Fibroblast of lung (primary cell): ENCODE results near the gene RACK1. TPM values are rescaled to one million over a fixed set of nuclear protein-coding genes. Genes with fewer than 3 reads are reported as not detected.

Experiments used
- DNase-seq, 2 donors: peaks; one replicate each; pipeline versions ENCODE4 v3.0.0 to v3.0.0-alpha.2; 2010; ENCODE audit warnings: low read depth in 2 of 2
- H2AFZ ChIP-seq: 2 replicates; pipeline ENCODE4 v1.5.1; 2012; ENCODE audit warnings: low read length, control low read depth, inconsistent platforms
- H3K27ac ChIP-seq: 2 replicates; pipeline ENCODE4 v1.5.1; 2011; ENCODE audit warnings: low read length, control low read depth; ENCODE audit not compliant: insufficient read depth
- H3K27me3 ChIP-seq: 2 replicates; pipeline ENCODE4 v1.5.1; 2011; ENCODE audit warnings: mild to moderate bottlenecking, low read length; ENCODE audit not compliant: control insufficient read depth, insufficient read depth
- H3K36me3 ChIP-seq: 2 replicates; pipeline ENCODE4 v1.5.1; 2011; ENCODE audit warnings: low read length; ENCODE audit not compliant: control insufficient read depth, insufficient read depth
- H3K4me1 ChIP-seq: 2 replicates; pipeline ENCODE4 v1.5.1; 2011; ENCODE audit warnings: low read length; ENCODE audit not compliant: control insufficient read depth, insufficient read depth; ENCODE audit errors: extremely low read depth
- H3K4me2 ChIP-seq: 2 replicates; pipeline ENCODE4 v1.5.1; 2011; ENCODE audit warnings: low read length, control low read depth; ENCODE audit not compliant: insufficient read depth; ENCODE audit errors: extremely low read depth
- H3K4me3 ChIP-seq, 4 experiments: fragments of 200-600 bp in 1 of 4; sonication (generic) in 1 of 4; replicated peaks in 1 of 4; 2 replicates each; pipeline ENCODE4 v1.5.1; 2011 to 2016; ENCODE audit warnings: low read length in 4 of 4, low read depth in 3 of 4, mild to moderate bottlenecking in 3 of 4, control low read depth in 2 of 4, inconsistent platforms in 1 of 4, mixed read lengths in 1 of 4; ENCODE audit not compliant: insufficient read depth in 1 of 4; ENCODE audit errors: control extremely low read depth in 1 of 4
- H3K79me2 ChIP-seq: 2 replicates; pipeline ENCODE4 v1.5.1; 2012; ENCODE audit warnings: mild to moderate bottlenecking, low read length, inconsistent platforms; ENCODE audit not compliant: control insufficient read depth, insufficient read depth
- H3K9ac ChIP-seq: 2 replicates; pipeline ENCODE4 v1.5.1; 2011; ENCODE audit warnings: mild to moderate bottlenecking, low read length, control low read depth; ENCODE audit not compliant: insufficient read depth
- H3K9me3 ChIP-seq: 2 replicates; pipeline ENCODE4 v1.5.1; 2012; ENCODE audit warnings: low read depth, low read length; ENCODE audit not compliant: control insufficient read depth, insufficient read depth
- H4K20me1 ChIP-seq: 2 replicates; pipeline ENCODE4 v1.5.1; 2011; ENCODE audit warnings: low read length; ENCODE audit not compliant: control insufficient read depth, insufficient read depth; ENCODE audit errors: extremely low read depth
- CTCF ChIP-seq, 2 donors: IDR thresholded peaks in 1 of 2; conservative IDR thresholded peaks in 1 of 2; 1 replicate in 1 of 2; 2 replicates in 1 of 2; pipeline ENCODE4 v1.5.1; 2011 to 2012; ENCODE audit warnings: low read length in 2 of 2, control low read depth in 1 of 2, inconsistent platforms in 1 of 2, low read depth in 1 of 2, mild to moderate bottlenecking in 1 of 2
- EZH2 ChIP-seq: IDR thresholded peaks from 2 replicates; pipeline ENCODE4 v1.5.1; 2012; ENCODE audit warnings: low read length, control low read depth, mild to moderate bottlenecking; ENCODE audit errors: missing control alignments
- polyA plus RNA-seq, 2 donors: library from polyadenylated mRNA; depleted of rRNA in 1 of 2; stranded (reverse) in 1 of 2; unstranded in 1 of 2; fragments of >200 nt; gene quantifications; 2 replicates each; pipeline ENCODE4 v1.2.1, GENCODE V29; 2011 to 2012; ENCODE audit warnings: missing spikeins in 1 of 2
- total RNA-seq: library from RNA; depleted of rRNA; stranded (reverse); fragments of >200 nt; gene quantifications from 2 replicates; pipeline ENCODE4 v1.2.1, GENCODE V29; 2014

The RACK1 gene
- total and polyA plus RNA-seq, 2 donors (not counting 1 experiment from before 2014, with no cell fraction given) = 3,014 to 4,649 TPM

DNA sequence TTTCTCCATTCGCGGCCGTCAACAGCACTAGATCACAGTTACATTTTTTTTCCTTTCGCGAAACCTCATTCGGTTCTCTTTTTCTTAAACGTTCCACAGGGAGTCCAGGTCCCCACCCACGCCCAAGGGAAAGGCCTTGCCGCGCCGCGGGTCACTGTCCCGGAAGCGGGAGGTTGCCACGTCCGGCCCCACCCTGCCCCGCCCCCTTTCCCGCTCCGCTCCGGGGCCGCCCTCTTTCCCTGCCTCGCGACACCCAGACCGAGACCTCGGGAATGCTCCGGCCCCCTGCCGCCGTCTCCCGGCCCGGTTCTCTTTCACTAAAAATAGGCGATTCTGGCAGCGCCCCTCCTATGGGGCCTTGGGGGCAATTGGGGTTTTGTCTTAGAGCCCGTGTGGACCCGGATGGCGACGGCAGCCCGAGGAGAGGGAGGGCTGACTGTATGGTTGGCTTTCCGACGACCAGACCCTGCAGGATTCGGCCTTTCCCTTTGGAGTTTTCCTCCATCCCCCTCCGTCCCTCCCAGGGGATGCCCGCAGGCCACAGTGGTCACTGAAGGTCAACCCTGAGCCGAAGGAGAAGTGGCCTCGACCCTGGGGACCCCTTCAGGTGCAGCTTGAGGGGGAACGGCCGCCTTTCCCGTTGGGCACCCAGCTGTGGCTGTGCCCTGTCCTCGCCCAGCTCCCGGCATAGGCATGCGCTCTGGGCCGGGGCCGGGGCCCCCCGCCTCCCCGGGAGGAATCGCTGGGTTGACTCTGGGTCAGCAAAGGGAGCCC, 2.8 kb upstream of the RACK1 start:
- Histone ChIP-seq H3K4me1 (peaks cover 23% of the 10 kb centered on the region), H3K79me2 (peaks cover 77% of the 10 kb centered on the region), H3K9me3 (no peaks in the 10 kb centered on the region), H3K9ac (peak overlapping the region; percentile 78), H4K20me1 (peaks cover 6% of the 10 kb centered on the region), H3K27me3 (no peaks in the 10 kb centered on the region), H2AFZ (peak overlapping the region; percentile 73), H3K36me3 (peaks cover 9% of the 10 kb centered on the region), H3K4me2 (peak overlapping the region; percentile 91), H3K4me3 (peak overlapping the region; percentile 64 to 98 (median 78)), H3K27ac (peak overlapping the region; percentile 91)
- TF ChIP-seq CTCF (conservative IDR thresholded peaks at IDR 0.05 in 1 of 2, IDR thresholded peaks at IDR 0.05 in 1 of 2; ENCODE audit: low read depth in 1 of 2, low read length in 2 of 2) = no peak
- TF ChIP-seq EZH2 = no peak
- DNase-seq = peak; percentile 82

GRCh38 chr5:181245427-181246275, 1.9 kb upstream of the RACK1 start:
- Histone ChIP-seq H3K4me1 (peaks cover 26% of the 10 kb centered on the region), H3K4me2 (peak overlapping the region; percentile 76), H3K27ac (peak overlapping the region; percentile 91), H2AFZ (no peak overlapping the region), H3K79me2 (peaks cover 77% of the 10 kb centered on the region), H3K27me3 (no peaks in the 10 kb centered on the region), H4K20me1 (peaks cover 6% of the 10 kb centered on the region), H3K4me3 (peak overlapping the region; percentile 47 to 98 (median 70)), H3K36me3 (peaks cover 10% of the 10 kb centered on the region), H3K9ac (peak overlapping the region; percentile 78), H3K9me3 (no peaks in the 10 kb centered on the region)
- TF ChIP-seq CTCF (conservative IDR thresholded peaks at IDR 0.05 in 1 of 2, IDR thresholded peaks at IDR 0.05 in 1 of 2; ENCODE audit: low read depth in 1 of 2, low read length in 2 of 2) = no peak
- no peak for TF ChIP-seq EZH2
- no peak for DNase-seq

DNA sequence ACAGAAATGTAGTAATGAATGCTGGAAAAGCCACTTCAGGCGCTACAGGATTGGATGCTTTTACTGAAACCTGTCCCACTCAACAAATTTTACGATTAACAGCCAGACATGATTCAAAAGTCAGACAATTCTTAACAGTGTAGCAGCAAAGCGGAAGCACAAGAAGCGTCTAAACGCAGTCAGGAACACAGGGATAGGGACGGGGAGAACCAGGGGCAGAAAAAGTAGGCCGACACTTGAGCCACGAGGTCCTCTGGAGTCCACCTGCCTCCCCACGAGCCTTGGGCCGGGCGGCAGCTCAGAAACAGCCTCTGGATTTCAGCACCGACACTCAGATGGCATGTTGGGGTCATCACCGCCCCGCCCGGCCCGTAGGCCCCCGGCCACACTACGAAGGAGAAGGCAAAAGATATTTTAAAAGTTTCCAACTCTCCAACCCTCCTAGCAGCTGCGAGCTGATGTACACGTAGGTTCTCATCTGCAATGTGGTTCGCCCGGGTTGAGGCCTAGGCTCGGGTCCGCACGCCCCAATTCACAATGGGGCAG, 615 bp downstream of the RACK1 start:
- Histone ChIP-seq H3K9me3 (no peaks in the 10 kb centered on the region), H3K4me3 (peak overlapping the region; percentile 90 to 100 (median 96)), H3K79me2 (peaks cover 71% of the 10 kb centered on the region), H3K4me1 (peaks cover 20% of the 10 kb centered on the region), H3K27me3 (no peaks in the 10 kb centered on the region), H3K4me2 (peak overlapping the region; percentile 94), H3K9ac (peak overlapping the region; percentile 84), H4K20me1 (peaks cover 6% of the 10 kb centered on the region), H2AFZ (no peak overlapping the region), H3K36me3 (peaks cover 16% of the 10 kb centered on the region), H3K27ac (peak overlapping the region; percentile 83)
- no peak for DNase-seq
- TF ChIP-seq EZH2 (no peak), CTCF (conservative IDR thresholded peaks at IDR 0.05 in 1 of 2, IDR thresholded peaks at IDR 0.05 in 1 of 2; ENCODE audit: low read depth in 1 of 2, low read length in 2 of 2) (no peak)
